ENCODE results near the gene LRRN4. TPM values are rescaled to one million over a fixed set of nuclear protein-coding genes. Genes with fewer than 3 reads are reported as not detected.

The LRRN4 gene
- total and polyA plus RNA-seq, 2 of the 8 experiments (the other 6 are each of a cell fraction or from before 2014, with no cell fraction given), result 0.21 to 0.89 TPM

DNA sequence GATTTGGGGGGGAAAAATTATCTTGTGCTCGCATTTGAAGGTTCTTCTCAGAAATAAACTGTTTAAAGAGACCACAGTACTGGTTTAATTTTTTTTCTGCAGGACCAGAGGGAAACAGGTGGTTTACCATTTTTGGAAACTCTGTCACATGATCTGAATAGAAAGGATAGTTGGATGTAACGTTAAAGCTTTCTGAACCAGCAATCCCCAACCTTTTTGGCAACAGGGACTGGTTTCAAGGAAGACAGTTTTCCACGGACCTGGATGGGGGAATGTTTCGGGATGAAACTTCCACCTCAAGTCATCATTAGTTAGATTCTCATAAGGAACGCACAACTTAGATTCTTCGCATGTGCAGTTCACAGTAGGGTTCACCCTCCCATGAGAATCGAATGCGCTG, 53.0 kb downstream of the LRRN4 start:
- WGBS, 2 experiments (ENCODE audit: extremely low coverage in 1 of 2, insufficient coverage in 1 of 2, insufficient read length in 1 of 2, insufficient replicate concordance in 2 of 2, low coverage in 1 of 2, low lambda C conversion rate in 2 of 2, missing lambda C conversion rate in 1 of 2), result 85% methylated on average over 8 of the region's 8 CpGs; no CpG with 5 or more reads in 1 of the 2 experiments
- Histone ChIP-seq H3K27ac (ENCODE audit: low read depth, low read length) (no peak overlapping the region), H3K4ac (replicated peaks; ENCODE audit: insufficient read length, low read depth, low read length) (no peak overlapping the region), H4K20me1 (replicated peaks in 1 of 2; ENCODE audit: control insufficient read depth in 1 of 2, insufficient read depth in 2 of 2, low read length in 2 of 2) (peaks cover 0 to 2% of the 10 kb centered on the region in 2 experiments), H3K36me3 (ENCODE audit: control insufficient read depth in 2 of 4, insufficient read depth in 4 of 4, low read length in 3 of 4) (peaks cover 2 to 7% (median 3%) of the 10 kb centered on the region in 4 experiments; a peak in 5 of 8 replicates), H3K23ac (ENCODE audit: insufficient read length) (no peak overlapping the region), H2BK12ac (ENCODE audit: low read depth, low read length) (no peak overlapping the region), H3K27me3 (replicated peaks in 1 of 4; ENCODE audit: control insufficient read depth in 3 of 4, extremely low read depth in 1 of 4, insufficient read depth in 3 of 4, low read length in 3 of 4) (no peaks in the 10 kb centered on the region), H2BK15ac (ENCODE audit: low read length) (no peak overlapping the region), H4K5ac (ENCODE audit: insufficient read length, low read depth, low read length) (no peak overlapping the region), H3K9me3 (ENCODE audit: insufficient read depth in 2 of 2, low read depth in 1 of 2, low read length in 1 of 2) (no peaks in the 10 kb centered on the region), H2BK5ac (ENCODE audit: low read depth, low read length) (no peak overlapping the region), H3K23me2 (ENCODE audit: low read depth, low read length) (no peaks in the 10 kb centered on the region), H3K9ac (replicated peaks in 1 of 4; ENCODE audit: extremely low read depth in 1 of 4, low read depth in 3 of 4, low read length in 3 of 4) (no peak overlapping the region), H2AK5ac (ENCODE audit: low read depth, low read length) (no peak overlapping the region), H3K4me1 (replicated peaks in 1 of 4; ENCODE audit: control insufficient read depth in 3 of 4, insufficient read depth in 4 of 4, low read length in 3 of 4) (no peaks in the 10 kb centered on the region), H3K56ac (replicated peaks; ENCODE audit: insufficient read length, low read depth, low read length) (no peak overlapping the region), H2BK120ac (replicated peaks; ENCODE audit: low read depth, low read length) (no peak overlapping the region), H3K4me3 (ENCODE audit: extremely low read depth in 1 of 4, insufficient read depth in 2 of 4, low read depth in 3 of 4, low read length in 4 of 4) (no peak overlapping the region), H2BK20ac (ENCODE audit: low read length) (no peak overlapping the region), H4K8ac (ENCODE audit: extremely low read depth, insufficient read depth, low read length) (no peak overlapping the region), H3K79me1 (ENCODE audit: low read depth, low read length) (peaks cover 2% of the 10 kb centered on the region; the same call in 1 of the 2 replicates), H3K18ac (ENCODE audit: extremely low read depth, low read length) (no peak overlapping the region), H4K91ac (replicated peaks; ENCODE audit: insufficient read length, low read length) (no peak overlapping the region), H2AFZ (ENCODE audit: low read length) (no peak overlapping the region), H3K4me2 (ENCODE audit: insufficient read depth in 1 of 2, low read depth in 2 of 2, low read length in 2 of 2) (no peak overlapping the region), H3K79me2 (ENCODE audit: control insufficient read depth in 1 of 2, insufficient read depth in 2 of 2, low read length in 2 of 2) (no peaks in the 10 kb centered on the region), H3K14ac (ENCODE audit: insufficient read length) (no peak overlapping the region)
- FAIRE-seq (no peak), DNase-seq (ENCODE audit: low read depth in 1 of 2, low spot score in 2 of 2) (no peak)
- POLR2A ChIA-PET (ENCODE audit: partially characterized antibody), result interaction anchor here (1.2 to 1.9 kb wide), 4 partner anchors 9 to 68 kb away, joined by 3 to 10 read pairs (median 4); no protein-coding TSS in a partner anchor
- CTCF ChIA-PET (ENCODE audit: partially characterized antibody), result interaction anchor here (0.6 kb wide), 2 partner anchors 26 to 191 kb away, joined by 3 read pairs; no protein-coding TSS in a partner anchor
- TF ChIP-seq EP300 (IDR thresholded peaks at IDR 0.05; ENCODE audit: borderline replicate concordance in 1 of 2, low read depth in 2 of 2, low read length in 2 of 2) (no peak), CREB1 (IDR thresholded peaks at IDR 0.05) (no peak), CEBPB (IDR thresholded peaks at IDR 0.05; ENCODE audit: low read depth, low read length) (no peak), TCF12 (IDR thresholded peaks at IDR 0.05; ENCODE audit: low read depth, low read length) (no peak), TEAD4 (IDR thresholded peaks at IDR 0.05; ENCODE audit: low read depth, low read length) (no peak), HDAC2 (IDR thresholded peaks at IDR 0.05; ENCODE audit: borderline replicate concordance in 1 of 2, low read depth in 2 of 2, low read length in 2 of 2) (no peak), EGR1 (IDR thresholded peaks at IDR 0.05; ENCODE audit: borderline replicate concordance, low read depth, low read length) (no peak), KDM5A (IDR thresholded peaks at IDR 0.05; ENCODE audit: low read length) (no peak), CBX8 (IDR thresholded peaks at IDR 0.05; ENCODE audit: borderline replicate concordance, low read depth, low read length) (no peak), SUZ12 (IDR thresholded peaks at IDR 0.05; ENCODE audit: low read length) (no peak), POLR2AphosphoS5 (IDR thresholded peaks at IDR 0.05; ENCODE audit: low read depth, low read length) (no peak), RFX5 (IDR thresholded peaks at IDR 0.05; ENCODE audit: borderline replicate concordance, low read depth, low read length) (no peak), TAF7 (optimal IDR thresholded peaks at IDR 0.05; ENCODE audit: borderline replicate concordance, low read depth, low read length) (no peak), YY1 (IDR thresholded peaks at IDR 0.05; ENCODE audit: low read depth, low read length) (no peak), SP1 (IDR thresholded peaks at IDR 0.05; ENCODE audit: low read depth, low read length) (no peak)

Measured in H1 (cell line).